ENCODE measurements around the gene PPFIBP2.

PPFIBP2 gene

GRCh38 chr11:7603031-7603781, 89.4 kb downstream of the PPFIBP2 start:
- DNase-seq (ENCODE audit: low read depth), result no peak

GRCh38 chr11:7604331-7604955, 90.6 kb downstream of the PPFIBP2 start:
- no peak for DNase-seq (ENCODE audit: low read depth)

GRCh38 chr11:7605186-7605943, 91.6 kb downstream of the PPFIBP2 start:
- DNase-seq (ENCODE audit: low read depth), result no peak

GRCh38 chr11:7606496-7606895, 92.7 kb downstream of the PPFIBP2 start:
- no peak for DNase-seq (ENCODE audit: low read depth)

- DNase-seq (ENCODE audit: low read depth), result no peak
Observed at GRCh38 chr11:7609015-7609414, 95.2 kb downstream of the PPFIBP2 start.

- no peak for DNase-seq (ENCODE audit: low read depth)
Observed at GRCh38 chr11:7609521-7609920, 95.7 kb downstream of the PPFIBP2 start.

- DNase-seq (ENCODE audit: low read depth), result no peak
Observed at GRCh38 chr11:7610393-7610792, 96.6 kb downstream of the PPFIBP2 start.

- no peak for DNase-seq (ENCODE audit: low read depth)
Observed at GRCh38 chr11:7611411-7611810, 97.6 kb downstream of the PPFIBP2 start.

GRCh38 chr11:7612056-7612660, 98.4 kb downstream of the PPFIBP2 start:
- DNase-seq (ENCODE audit: low read depth), result no peak

GRCh38 chr11:7612661-7613393, 99.0 kb downstream of the PPFIBP2 start:
- no peak for DNase-seq (ENCODE audit: low read depth)

- no peak for DNase-seq (ENCODE audit: low read depth)
Observed at GRCh38 chr11:7613394-7613720, 99.6 kb downstream of the PPFIBP2 start.

GRCh38 chr11:7614656-7615055, 100.9 kb downstream of the PPFIBP2 start:
- no peak for DNase-seq (ENCODE audit: low read depth)

GRCh38 chr11:7617032-7617431, 103.2 kb downstream of the PPFIBP2 start:
- DNase-seq (ENCODE audit: low read depth), result no peak

GRCh38 chr11:7619322-7619721, 105.5 kb downstream of the PPFIBP2 start:
- no peak for DNase-seq (ENCODE audit: low read depth)

GRCh38 chr11:7621090-7621489, 107.3 kb downstream of the PPFIBP2 start:
- no peak for DNase-seq (ENCODE audit: low read depth)

GRCh38 chr11:7621554-7621953, 107.8 kb downstream of the PPFIBP2 start:
- no peak for DNase-seq (ENCODE audit: low read depth)

GRCh38 chr11:7622721-7623120, 108.9 kb downstream of the PPFIBP2 start:
- DNase-seq (ENCODE audit: low read depth), result no peak

GRCh38 chr11:7628660-7629059, 114.9 kb downstream of the PPFIBP2 start:
- DNase-seq (ENCODE audit: low read depth), result no peak

GRCh38 chr11:7630002-7630401, 116.2 kb downstream of the PPFIBP2 start:
- DNase-seq (ENCODE audit: low read depth), result no peak

- no peak for DNase-seq (ENCODE audit: low read depth)
Observed at GRCh38 chr11:7632211-7632610, 118.4 kb downstream of the PPFIBP2 start.

GRCh38 chr11:7635137-7635536, 121.3 kb downstream of the PPFIBP2 start:
- DNase-seq (ENCODE audit: low read depth), result no peak

- DNase-seq (ENCODE audit: low read depth), result no peak
Observed at GRCh38 chr11:7635708-7636107, 121.9 kb downstream of the PPFIBP2 start.

All from T follicular helper cell (primary cell).